Measurements from ENCODE around the gene TSEN54.

TSEN54 gene

DNA sequence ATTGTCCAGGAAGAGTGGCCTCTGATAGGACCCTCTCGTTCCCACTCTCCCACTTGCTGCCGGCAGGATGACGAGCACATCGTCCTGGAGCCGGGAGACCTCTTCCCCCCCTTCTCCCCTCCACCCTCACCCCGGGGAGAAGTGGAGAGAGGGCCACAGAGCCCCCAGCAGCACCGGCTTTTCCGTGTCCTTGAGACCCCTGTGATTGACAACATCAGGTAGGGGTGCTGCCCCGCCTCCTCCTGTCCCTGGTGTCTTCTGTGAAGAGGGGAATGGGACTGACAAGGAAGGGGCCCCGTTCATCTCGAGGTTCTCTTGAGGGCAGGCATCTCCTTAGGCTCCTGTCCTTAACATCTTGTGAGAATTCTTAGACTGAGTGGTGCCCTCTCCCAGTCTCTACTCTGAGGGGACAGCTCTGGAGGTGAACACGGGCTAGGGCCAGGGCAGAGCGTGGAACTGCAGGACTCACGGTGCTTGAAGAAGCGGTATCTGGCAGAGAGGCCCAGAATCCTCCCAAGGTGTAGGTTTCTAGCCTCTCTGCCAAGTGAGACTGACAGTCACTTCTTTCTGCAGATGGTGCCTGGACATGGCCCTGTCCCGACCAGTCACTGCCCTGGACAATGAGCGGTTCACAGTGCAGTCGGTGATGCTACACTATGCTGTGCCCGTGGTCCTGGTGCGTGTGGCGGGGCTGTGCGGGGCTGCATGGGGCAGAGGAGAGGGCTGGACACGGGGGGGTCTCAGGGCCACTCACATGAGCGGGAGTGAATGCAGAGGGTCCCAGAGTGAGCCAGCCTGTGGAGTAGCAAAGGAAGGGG is 27.4 kb upstream of the TSEN54 start:
- no peak for DNase-seq (ENCODE audit: low read depth)

DNA sequence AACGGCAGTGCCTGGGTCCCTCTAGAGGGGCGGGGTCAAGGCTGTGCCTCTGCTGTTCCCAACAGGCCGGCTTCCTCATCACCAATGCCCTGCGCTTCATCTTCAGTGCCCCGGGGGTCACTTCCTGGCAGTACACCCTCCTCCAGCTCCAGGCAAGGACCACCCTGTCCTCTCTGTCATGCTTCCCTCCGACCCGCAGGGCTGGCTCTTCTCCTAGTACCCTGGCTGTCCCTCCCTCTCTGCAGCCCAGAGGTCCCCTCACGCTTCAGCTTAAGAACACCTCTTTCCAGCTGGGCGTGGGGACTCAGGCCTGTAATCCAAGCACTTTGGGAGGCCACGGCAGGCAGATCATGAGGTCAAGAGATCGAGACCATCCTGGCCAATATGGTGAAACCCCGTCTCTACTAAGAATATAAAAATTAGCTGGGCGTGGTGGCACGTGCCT is 26.8 kb upstream of the TSEN54 start:
- no peak for DNase-seq (ENCODE audit: low read depth)

GRCh38 chr17:75490173-75490743 is 26.1 kb upstream of the TSEN54 start:
- no peak for DNase-seq (ENCODE audit: low read depth)

DNA sequence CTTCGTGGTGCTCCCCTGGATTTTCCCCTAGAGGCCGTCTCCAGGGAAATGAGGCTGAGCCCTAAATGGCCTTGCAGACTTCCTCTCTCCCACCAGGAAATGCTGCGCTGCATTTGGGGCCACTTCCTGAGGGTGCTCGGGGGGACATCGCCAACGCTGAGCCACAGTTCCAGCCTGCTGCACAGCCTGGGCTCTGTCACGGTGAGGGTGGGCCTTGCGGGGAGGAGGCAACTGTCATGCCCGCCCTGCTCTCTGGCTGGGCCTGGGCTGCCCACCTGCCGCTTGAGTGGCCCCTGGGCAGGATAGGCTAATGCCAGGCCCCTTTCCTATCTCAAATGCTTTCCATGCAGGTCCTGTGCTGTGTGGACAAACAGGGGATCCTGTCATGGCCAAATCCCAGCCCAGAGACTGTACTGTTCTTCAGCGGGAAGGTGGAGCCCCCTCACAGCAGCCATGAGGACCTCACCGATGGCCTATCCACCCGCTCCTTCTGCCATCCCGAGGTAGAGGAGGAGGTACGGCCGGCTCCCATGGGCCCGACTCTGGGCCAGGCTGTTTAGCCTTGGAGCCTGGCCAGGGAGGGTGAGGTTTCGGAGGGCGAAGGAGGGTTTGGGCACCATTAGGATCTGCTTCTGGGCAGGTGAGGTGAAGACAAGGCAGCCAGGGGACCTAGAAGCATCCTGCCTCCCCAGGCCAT is 25.2 kb upstream of the TSEN54 start:
- DNase-seq (ENCODE audit: low read depth), result no peak

GRCh38 chr17:75491680-75492079 is 24.6 kb upstream of the TSEN54 start:
- DNase-seq (ENCODE audit: low read depth), result no peak

DNA sequence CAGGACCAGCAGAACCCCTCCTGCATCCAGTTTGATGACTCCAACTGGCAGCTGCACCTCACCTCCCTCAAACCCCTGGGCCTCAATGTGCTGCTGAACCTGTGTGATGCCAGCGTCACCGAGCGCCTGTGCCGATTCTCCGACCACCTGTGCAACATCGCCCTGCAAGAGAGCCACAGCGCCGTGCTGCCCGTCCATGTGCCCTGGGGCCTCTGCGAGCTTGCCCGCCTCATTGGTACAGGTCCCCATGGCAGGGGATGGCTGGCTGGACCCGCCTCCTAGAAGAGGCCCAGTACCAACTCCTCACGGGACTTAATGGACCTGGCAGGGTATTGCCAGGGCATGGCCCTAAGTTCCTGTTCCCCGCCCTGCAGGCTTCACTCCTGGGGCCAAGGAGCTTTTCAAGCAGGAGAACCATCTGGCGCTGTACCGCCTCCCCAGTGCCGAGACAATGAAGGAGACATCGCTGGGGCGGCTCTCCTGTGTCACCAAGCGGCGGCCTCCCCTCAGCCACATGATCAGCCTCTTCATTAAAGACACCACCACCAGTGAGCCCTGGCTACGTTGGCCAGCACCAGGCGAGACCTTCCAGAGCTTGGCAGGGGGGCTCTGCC is 23.7 kb upstream of the TSEN54 start:
- no peak for DNase-seq (ENCODE audit: low read depth)

DNA sequence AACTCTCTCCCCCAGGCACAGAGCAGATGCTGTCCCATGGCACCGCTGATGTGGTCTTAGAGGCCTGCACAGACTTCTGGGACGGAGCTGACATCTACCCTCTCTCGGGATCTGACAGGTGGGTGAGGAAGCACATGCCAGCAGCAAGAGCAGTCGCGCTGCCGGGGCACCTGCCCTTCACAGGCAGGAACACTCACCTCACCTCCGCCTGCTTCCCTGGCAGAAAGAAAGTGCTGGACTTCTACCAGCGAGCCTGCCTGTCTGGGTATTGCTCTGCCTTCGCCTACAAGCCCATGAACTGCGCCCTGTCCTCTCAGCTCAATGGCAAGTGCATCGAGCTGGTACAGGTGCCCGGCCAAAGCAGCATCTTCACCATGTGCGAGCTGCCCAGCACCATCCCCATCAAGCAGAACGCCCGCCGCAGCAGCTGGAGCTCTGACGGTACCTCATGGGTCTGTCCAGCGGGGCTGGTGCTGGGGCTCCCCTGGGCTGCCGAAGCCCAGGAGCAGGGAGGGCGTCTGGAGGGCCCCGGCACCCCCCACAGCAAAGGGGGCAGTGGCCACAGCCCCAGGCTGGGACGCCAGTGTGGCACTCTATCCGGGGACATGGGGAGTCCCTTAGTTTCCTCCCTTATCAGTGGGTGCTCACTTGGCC is 22.7 kb upstream of the TSEN54 start:
- DNase-seq (ENCODE audit: low read depth), result no peak

DNA sequence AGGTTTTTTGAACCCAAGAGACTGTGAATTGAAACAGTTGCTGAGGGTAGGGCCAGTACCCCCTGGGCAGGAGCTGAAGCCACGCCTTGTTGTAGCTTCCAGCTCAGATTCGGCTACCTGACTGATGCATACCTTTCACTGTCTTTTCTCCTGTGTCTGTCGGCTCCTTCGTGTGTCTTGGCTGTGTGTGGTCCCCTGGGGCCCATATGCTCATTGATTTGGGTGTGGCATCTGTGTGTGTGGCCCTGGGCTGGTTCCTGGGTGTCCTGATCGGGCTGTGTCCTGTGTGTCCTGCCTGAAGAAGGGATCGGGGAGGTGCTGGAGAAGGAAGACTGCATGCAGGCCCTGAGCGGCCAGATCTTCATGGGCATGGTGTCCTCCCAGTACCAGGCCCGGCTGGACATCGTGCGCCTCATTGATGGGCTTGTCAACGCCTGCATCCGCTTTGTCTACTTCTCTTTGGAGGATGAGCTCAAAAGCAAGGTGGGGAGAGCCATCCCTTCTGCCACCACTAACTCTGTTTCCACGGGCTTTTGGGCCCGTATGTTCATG is 21.9 kb upstream of the TSEN54 start:
- DNase-seq (ENCODE audit: low read depth), result no peak

- DNase-seq (ENCODE audit: low read depth), result no peak
Measured at GRCh38 chr17:75496005-75496404, 20.3 kb upstream of the TSEN54 start.

DNA sequence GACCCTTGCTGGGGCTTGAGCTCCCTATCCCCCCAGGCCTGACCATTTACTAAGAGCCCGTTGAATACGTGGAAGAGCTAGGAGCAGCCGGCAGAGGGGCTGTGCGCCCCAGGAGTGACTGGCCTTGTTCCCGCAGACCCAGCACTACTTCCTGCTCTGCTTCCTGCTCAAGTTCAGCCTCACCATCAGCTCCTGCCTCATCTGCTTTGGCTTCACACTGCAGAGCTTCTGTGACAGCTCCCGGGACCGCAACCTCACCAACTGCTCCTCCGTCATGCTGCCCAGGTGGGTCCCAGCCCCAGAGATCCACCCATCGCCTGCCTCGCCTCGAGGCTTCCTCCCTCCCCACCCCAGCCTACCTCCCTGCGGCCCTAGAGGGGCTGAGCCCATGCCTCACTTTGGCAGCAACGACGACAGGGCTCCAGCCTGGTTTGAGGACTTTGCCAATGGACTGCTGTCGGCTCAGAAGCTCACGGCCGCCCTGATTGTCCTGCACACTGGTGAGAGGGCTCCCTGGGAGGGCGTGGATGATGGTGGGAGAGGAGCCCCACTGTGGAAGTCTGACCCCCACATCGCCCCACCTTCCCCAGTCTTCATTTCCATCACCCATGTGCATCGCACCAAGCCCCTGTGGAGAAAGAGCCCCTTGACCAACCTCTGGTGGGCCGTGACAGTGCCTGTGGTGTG is 18.1 kb upstream of the TSEN54 start:
- DNase-seq (ENCODE audit: low read depth), result no peak

GRCh38 chr17:75498726-75499213 is 17.6 kb upstream of the TSEN54 start:
- DNase-seq (ENCODE audit: low read depth), result no peak

- DNase-seq (ENCODE audit: low read depth), result no peak
Measured at GRCh38 chr17:75499313-75500022, 16.9 kb upstream of the TSEN54 start.

GRCh38 chr17:75500419-75501216 is 15.7 kb upstream of the TSEN54 start:
- no peak for DNase-seq (ENCODE audit: low read depth)

- no peak for DNase-seq (ENCODE audit: low read depth)
Measured at GRCh38 chr17:75501378-75502071, 14.8 kb upstream of the TSEN54 start.

DNA sequence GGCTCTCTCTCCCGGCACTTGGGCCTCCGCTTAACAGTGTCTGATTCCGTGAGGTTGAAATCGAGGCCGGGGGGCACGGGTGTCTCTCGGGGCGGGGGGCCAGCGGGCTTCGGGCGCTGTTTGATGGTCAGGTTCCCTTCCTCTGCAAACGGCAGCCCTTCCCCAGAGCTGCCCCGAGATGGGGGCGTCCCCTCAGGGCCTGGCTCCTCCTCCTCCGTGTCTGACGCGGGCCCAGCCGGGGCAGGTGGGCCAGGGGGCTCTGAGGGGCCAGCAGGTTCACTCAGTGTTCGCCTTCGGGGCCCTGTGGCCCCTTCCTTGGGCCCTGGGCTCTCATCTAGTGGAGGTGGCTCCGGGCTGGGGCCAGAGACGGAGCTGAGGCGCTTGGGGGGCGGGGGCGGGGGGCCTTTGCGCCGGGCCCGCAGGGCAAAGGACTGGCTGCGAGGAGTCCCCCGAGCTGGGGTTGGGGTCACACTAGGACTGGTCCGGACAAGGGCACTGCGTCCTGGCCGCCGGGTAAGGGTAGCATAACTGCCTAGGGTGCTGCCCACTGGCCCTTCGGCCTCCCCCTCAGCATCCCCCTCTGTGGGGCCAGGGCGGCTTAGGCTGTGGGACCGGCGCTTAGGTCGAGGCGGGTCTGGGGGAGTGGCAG is 14.1 kb upstream of the TSEN54 start:
- DNase-seq (ENCODE audit: low read depth), result no peak

GRCh38 chr17:75502721-75503329 is 13.5 kb upstream of the TSEN54 start:
- no peak for DNase-seq (ENCODE audit: low read depth)

DNA sequence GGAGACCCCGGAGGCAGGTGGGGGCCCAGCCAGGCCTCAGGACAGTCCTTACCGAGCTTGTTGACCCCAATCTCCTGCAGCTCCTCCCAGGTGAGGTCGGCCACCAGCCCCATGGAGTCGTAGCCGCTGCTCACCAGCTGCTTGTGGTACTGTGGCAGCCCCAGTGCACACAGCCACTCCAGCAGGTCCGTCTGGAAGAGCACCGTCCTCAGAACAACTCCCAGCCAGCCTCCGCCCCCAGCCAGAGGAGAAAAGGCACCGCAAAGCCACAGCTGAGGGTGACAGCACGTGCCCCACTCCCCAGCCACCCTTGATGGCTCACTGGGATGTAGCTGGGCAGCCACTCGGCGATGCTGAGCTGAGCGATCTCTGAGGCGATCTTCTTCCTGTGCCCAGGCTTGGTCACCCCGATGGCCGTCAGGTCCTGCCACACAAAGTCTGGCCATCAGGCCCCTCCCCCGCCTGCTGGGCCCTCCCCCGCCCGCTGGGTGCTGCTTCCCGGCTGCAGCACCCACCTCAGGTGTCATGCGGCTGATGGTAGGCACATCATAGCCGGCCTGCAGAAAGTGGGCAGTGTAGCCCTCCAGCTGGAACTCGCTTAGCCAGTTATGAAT is 12.9 kb upstream of the TSEN54 start:
- no peak for DNase-seq (ENCODE audit: low read depth)

DNA sequence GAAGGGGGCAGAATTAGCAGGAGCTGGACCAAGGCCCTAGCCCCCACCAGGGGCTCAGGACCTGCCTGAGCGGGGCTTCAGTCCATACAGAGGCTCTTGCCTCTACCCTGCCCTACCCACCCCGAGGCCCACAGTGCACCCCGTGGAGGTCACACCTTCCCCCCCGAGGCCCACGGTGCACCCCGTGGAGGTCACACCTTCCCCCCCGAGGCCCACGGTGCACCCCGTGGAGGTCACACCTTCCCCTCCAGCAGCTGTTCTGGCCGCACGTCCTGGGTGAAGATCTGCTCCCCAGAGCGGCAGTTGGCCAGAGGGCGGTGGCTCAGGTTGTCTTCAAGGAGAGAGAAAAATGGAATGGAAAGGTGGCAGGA is 12.4 kb upstream of the TSEN54 start:
- DNase-seq (ENCODE audit: low read depth), result no peak
